SK-N-SH (cell line): ENCODE results near the gene EBP.

Experiments
- EP300 ChIP-seq, 2 experiments: IDR thresholded peaks; 2 replicates each; pipeline versions ENCODE4 v1.4.0 to v1.6.1; 2012; ENCODE audit warnings: borderline replicate concordance in 1 of 2, low read depth in 1 of 2, low read length in 1 of 2
- GABPA ChIP-seq: IDR thresholded peaks from 2 replicates; pipeline ENCODE4 v1.4.0; 2012; ENCODE audit warnings: low read depth, mild to moderate bottlenecking
- MXI1 ChIP-seq: IDR thresholded peaks from 2 replicates; pipeline ENCODE4 v1.6.1; 2012; ENCODE audit warnings: mild to moderate bottlenecking, low read depth, low read length, improper control_type of control experiment
- RFX5 ChIP-seq: IDR thresholded peaks from 2 replicates; pipeline ENCODE4 v1.6.1; 2012; ENCODE audit warnings: mild to moderate bottlenecking, improper control_type of control experiment, low read length
- SMC3 ChIP-seq: IDR thresholded peaks from 2 replicates; pipeline ENCODE4 v1.6.1; 2012; ENCODE audit warnings: low read depth, low read length, improper control_type of control experiment
- TAF1 ChIP-seq: IDR thresholded peaks from 2 replicates; pipeline ENCODE4 v1.6.1; 2012; ENCODE audit warnings: low read depth, mild to moderate bottlenecking, low read length, moderate library complexity, borderline replicate concordance
- TF ChIP-seq, protein P1 (sequence below): fragments of 200-600 bp; sonication (generic); IDR thresholded peaks from 2 replicates; pipeline ENCODE4 v1.6.1; 2017; ENCODE audit warnings: antibody characterized with exemption, mild to moderate bottlenecking, moderate library complexity
- TF ChIP-seq, protein P2 (sequence below): IDR thresholded peaks from 2 replicates; pipeline ENCODE4 v1.6.1; 2012; ENCODE audit warnings: mild to moderate bottlenecking, low read depth, low read length, moderate library complexity
- TF ChIP-seq, protein P3 (sequence below): fragments of 150-350 bp; IDR thresholded peaks from 2 replicates; pipeline ENCODE4 v1.6.1; 2016; ENCODE audit warnings: mild to moderate bottlenecking, low read depth, low read length

DNA sequence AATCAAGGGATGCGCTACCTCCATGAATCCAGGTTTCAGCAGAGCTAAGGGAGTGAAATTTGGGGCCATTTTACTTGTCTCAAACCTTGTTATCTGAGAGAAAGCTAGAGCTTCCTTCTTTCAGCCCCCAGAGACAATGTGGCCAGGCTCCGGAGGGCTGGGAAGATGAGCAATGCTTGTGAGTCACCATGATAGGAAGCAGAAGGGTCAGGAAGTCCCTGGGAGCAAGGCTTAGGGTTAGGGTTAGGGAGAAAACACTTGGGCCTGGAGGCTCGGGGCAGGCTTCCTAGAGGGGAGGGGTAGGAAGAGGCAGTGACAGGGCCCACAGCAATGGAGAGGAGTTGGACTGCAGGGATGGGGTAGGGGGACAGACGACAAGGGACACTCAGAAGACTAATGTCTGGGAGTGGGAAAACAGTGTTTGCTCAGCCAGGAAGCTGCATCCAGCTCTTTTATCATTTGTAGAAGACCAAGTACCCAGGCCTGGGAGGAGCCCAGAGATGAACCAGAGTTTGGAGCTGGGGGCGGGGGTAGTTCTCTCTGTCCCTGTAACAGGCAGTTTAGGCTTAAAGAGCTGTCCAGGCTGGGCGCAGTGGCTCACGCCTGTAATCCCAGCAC, 29.2 kb upstream of the EBP start:
- no peak for TF ChIP-seq RFX5
- TF ChIP-seq, protein P1, sequence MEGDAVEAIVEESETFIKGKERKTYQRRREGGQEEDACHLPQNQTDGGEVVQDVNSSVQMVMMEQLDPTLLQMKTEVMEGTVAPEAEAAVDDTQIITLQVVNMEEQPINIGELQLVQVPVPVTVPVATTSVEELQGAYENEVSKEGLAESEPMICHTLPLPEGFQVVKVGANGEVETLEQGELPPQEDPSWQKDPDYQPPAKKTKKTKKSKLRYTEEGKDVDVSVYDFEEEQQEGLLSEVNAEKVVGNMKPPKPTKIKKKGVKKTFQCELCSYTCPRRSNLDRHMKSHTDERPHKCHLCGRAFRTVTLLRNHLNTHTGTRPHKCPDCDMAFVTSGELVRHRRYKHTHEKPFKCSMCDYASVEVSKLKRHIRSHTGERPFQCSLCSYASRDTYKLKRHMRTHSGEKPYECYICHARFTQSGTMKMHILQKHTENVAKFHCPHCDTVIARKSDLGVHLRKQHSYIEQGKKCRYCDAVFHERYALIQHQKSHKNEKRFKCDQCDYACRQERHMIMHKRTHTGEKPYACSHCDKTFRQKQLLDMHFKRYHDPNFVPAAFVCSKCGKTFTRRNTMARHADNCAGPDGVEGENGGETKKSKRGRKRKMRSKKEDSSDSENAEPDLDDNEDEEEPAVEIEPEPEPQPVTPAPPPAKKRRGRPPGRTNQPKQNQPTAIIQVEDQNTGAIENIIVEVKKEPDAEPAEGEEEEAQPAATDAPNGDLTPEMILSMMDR, result no peak
- TF ChIP-seq MXI1, result no peak
- TF ChIP-seq SMC3, result no peak
- TF ChIP-seq EP300 (IDR thresholded peaks at IDR 0.05; ENCODE audit: borderline replicate concordance in 1 of 2, low read depth in 1 of 2, low read length in 1 of 2), result no peak
- TF ChIP-seq GABPA, result no peak
- TF ChIP-seq, protein P2, sequence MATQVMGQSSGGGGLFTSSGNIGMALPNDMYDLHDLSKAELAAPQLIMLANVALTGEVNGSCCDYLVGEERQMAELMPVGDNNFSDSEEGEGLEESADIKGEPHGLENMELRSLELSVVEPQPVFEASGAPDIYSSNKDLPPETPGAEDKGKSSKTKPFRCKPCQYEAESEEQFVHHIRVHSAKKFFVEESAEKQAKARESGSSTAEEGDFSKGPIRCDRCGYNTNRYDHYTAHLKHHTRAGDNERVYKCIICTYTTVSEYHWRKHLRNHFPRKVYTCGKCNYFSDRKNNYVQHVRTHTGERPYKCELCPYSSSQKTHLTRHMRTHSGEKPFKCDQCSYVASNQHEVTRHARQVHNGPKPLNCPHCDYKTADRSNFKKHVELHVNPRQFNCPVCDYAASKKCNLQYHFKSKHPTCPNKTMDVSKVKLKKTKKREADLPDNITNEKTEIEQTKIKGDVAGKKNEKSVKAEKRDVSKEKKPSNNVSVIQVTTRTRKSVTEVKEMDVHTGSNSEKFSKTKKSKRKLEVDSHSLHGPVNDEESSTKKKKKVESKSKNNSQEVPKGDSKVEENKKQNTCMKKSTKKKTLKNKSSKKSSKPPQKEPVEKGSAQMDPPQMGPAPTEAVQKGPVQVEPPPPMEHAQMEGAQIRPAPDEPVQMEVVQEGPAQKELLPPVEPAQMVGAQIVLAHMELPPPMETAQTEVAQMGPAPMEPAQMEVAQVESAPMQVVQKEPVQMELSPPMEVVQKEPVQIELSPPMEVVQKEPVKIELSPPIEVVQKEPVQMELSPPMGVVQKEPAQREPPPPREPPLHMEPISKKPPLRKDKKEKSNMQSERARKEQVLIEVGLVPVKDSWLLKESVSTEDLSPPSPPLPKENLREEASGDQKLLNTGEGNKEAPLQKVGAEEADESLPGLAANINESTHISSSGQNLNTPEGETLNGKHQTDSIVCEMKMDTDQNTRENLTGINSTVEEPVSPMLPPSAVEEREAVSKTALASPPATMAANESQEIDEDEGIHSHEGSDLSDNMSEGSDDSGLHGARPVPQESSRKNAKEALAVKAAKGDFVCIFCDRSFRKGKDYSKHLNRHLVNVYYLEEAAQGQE, result no peak
- TF ChIP-seq, protein P3, sequence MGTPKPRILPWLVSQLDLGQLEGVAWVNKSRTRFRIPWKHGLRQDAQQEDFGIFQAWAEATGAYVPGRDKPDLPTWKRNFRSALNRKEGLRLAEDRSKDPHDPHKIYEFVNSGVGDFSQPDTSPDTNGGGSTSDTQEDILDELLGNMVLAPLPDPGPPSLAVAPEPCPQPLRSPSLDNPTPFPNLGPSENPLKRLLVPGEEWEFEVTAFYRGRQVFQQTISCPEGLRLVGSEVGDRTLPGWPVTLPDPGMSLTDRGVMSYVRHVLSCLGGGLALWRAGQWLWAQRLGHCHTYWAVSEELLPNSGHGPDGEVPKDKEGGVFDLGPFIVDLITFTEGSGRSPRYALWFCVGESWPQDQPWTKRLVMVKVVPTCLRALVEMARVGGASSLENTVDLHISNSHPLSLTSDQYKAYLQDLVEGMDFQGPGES, result no peak
- TF ChIP-seq TAF1, result no peak
